Suppressor macrophage (primary cell): ENCODE results near the gene SLC39A5.
"Not testable (repeated sequence)": the region's sequence is repeated elsewhere in the genome, so short reads cannot be mapped to it uniquely, and the experiment has no call there.

Source experiments
- DNase-seq, 4 experiments: peaks; one replicate each; pipeline ENCODE4 v3.0.0-alpha.2; 2020 to 2022
- total RNA-seq, 17 experiments: gene quantifications; one replicate each; lab custom pipeline; 2026; ENCODE audit warnings: mixed read lengths in 6 of 17, inconsistent platforms in 3 of 17; lab: John Stamatoyannopoulos, UW

Gene SLC39A5, protein sequence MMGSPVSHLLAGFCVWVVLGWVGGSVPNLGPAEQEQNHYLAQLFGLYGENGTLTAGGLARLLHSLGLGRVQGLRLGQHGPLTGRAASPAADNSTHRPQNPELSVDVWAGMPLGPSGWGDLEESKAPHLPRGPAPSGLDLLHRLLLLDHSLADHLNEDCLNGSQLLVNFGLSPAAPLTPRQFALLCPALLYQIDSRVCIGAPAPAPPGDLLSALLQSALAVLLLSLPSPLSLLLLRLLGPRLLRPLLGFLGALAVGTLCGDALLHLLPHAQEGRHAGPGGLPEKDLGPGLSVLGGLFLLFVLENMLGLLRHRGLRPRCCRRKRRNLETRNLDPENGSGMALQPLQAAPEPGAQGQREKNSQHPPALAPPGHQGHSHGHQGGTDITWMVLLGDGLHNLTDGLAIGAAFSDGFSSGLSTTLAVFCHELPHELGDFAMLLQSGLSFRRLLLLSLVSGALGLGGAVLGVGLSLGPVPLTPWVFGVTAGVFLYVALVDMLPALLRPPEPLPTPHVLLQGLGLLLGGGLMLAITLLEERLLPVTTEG
- total RNA-seq = 0 to 2.1 (median 0.03) reads per million in 17 experiments

GRCh38 chr12:56229916-56230431, at the start of gene SLC39A5:
Gene SLC39A5 (plus strand): TSS chr12:56230051. CDS start chr12:56231275, 1,224 bp downstream.
- DNase-seq = peak in 1 of 4 experiments; percentile 22

DNA sequence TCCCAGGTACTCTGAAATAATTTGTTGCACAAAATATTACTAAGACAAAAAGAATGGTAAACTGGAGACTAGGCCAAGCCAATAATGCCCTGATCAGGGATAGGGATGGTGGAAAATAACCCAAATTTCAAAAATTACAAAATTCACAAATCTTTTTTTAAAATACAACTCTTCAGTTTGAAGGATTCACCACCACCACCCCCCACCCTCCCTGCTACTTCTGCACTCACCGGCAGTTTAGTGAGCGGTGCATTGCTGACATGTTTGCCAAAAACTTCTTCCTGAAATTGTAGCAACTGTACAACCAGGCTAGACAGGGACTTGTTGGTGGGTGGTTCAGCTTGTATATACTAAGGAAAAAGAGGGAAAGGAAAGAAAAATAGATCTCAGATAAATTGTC, 42.9 kb upstream of the SLC39A5 start:
- no peak for DNase-seq

DNA sequence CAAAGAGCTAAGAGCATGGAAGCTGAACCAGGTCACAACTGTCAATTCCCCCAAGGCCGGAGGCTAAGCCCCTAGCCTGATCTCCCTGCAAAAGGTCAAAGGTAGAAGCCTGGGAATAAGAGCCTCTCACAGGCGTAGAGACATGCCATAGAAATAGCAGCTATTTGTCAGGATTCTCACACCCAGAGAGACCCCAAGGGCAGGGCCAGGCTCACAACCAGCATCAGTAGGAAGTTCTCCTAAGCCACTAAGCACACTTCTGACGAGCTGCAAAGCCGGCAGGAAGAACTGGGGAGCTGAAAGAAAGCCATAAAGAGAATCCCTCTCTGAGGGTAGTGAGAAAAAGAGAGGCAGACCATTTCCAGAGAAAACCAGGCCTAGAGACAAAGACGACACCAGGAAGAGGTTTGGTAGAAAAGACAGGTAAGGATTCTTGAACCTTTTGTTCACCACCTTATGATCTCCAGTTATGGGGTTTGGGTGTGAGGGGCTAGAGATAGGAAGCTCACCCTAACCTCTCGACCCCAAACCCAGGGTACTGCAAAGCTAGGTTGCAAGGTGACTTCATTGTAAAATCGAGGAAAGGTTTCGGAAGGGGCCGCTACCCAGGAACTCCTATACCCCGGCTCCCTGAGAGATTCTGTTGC, 41.6 kb upstream of the SLC39A5 start:
- peak in 3 of 4 experiments; percentile 18 to 29 (median 27) for DNase-seq

DNA sequence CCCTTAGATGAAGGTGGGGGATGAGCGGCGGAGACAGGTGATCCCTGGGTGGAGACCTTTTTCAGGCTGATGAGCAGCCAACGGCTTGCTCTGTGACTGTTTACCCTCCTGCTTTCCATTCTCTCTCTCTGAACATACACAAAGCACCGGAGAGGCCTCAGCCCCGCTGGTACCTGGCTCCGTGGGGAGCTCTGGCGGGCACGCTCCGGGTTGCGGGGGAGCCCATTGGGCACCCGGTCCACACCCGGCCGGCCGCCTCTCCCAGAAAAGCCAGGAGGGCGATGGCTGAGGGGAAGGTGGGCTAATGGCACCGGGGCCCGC, 41.1 kb upstream of the SLC39A5 start:
- DNase-seq = peak in 1 of 4 experiments; percentile 36

DNA sequence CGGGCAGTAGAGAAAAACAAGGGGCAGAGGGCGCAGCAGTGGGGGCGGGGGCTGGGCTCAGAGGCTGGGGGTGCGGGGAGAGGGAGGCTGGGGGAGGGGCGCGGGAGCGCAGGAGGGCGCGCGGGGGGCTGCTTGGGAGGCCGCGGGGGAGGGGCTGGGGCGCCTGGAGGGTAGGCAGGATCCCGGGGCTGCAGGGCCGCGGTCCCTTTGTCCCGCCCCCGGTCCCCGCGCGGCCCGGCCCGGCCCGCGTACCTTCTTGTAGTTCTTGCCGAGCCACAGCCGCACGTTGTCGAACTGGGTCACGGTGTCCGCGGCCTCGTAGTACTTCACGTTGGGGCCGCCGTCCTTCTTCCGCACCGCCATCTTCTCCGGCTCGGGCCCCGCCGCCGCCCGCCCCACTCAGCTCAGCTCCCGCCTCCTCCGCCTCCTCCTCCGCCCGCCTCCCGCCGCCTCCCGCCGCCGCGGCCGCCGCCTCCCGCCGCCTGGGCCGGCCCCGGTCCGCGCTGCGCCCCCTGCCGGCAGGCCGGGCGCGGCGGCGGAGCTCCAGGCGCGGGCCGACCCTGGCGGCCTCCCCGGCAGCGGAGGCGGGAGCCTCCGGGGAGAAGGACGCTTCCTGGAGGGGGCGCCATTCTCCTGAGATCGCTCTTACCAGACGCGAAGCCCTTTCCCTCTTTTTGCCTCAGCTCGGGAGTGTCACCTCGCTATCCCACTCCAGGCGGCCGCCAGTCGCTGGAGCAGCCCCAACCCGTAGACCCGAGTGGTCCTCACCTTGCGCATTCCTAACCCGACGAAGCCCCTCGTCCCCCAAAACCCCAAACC, 40.5 kb upstream of the SLC39A5 start, which contains the start of gene SMARCC2:
TSS of gene SMARCC2 (minus strand) at position 385 of the 819 bp plus-strand sequence. CDS start at position 363, 22 bp downstream.
- DNase-seq = peak; percentile 93 to 97 (median 95)

- peak; percentile 82 to 93 (median 85) for DNase-seq
Observed at GRCh38 chr12:56189918-56190694, 39.7 kb upstream of the SLC39A5 start.

GRCh38 chr12:56190695-56191155, 39.1 kb upstream of the SLC39A5 start:
- no peak for DNase-seq

- DNase-seq = no peak
Observed at GRCh38 chr12:56192582-56192981, 37.3 kb upstream of the SLC39A5 start.

GRCh38 chr12:56193025-56193578, 36.7 kb upstream of the SLC39A5 start:
- DNase-seq = peak; percentile 92 to 96 (median 94)

GRCh38 chr12:56196818-56197550, 32.9 kb upstream of the SLC39A5 start:
- not testable (repeated sequence) for DNase-seq

DNA sequence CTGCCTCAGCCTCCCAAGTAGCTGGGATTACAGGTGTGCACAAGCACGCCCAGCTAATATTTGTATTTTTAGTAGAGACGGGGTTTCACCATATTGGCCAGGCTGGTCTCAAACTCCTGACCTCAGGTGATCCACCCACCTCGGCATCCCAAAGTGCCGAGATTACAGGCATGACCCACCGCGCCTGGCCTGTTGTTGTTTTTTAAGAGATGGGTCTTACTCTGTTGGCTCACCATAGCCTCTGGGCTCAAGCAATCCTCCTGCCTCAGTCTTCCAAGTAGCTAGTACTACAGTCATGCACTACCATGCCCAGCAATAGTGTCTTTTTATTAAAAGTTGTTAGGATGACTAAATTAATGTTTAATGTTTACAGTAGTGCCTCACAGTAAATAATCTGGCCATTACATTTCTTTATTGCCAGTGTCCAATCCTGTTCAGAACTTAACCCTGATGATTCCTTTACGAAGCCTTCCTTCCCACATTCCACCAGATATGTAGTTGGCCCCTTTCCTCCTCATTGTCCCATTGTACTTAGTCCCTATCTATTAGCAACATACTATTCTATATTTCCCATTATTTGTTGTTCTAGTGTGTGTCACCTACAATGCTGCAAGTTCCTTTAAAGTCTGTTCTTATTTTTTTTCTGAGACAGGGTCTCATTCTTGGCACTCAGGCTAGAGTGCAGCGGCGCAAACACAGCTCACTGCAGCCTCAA, 31.8 kb upstream of the SLC39A5 start:
- no peak for DNase-seq

- no peak for DNase-seq
Observed at GRCh38 chr12:56198836-56199235, 31.0 kb upstream of the SLC39A5 start.

- DNase-seq = no peak
Observed at GRCh38 chr12:56202366-56202765, 27.5 kb upstream of the SLC39A5 start.

GRCh38 chr12:56202838-56203237, 27.0 kb upstream of the SLC39A5 start:
- no peak for DNase-seq

GRCh38 chr12:56204275-56204674, 25.6 kb upstream of the SLC39A5 start:
- DNase-seq = no peak

DNA sequence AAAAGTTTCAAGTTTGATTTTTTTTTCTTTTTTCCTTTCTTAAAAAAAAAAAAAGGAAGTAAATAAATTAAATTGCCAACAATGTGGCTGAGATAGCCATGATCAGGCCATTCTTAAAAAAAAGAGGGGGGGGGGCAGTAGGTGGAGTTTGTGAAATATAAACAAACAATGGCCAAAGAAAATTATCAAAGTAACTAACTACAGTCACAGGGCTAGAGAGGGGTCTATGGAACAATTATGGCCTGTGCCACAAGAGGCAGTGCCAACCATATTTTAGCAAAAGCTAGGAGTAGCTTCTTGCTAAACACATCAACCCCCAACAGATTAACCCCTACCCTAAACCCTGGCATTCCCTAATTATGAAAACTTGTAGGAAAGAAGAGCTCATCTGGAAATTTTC, 24.4 kb upstream of the SLC39A5 start:
- no peak for DNase-seq

DNA sequence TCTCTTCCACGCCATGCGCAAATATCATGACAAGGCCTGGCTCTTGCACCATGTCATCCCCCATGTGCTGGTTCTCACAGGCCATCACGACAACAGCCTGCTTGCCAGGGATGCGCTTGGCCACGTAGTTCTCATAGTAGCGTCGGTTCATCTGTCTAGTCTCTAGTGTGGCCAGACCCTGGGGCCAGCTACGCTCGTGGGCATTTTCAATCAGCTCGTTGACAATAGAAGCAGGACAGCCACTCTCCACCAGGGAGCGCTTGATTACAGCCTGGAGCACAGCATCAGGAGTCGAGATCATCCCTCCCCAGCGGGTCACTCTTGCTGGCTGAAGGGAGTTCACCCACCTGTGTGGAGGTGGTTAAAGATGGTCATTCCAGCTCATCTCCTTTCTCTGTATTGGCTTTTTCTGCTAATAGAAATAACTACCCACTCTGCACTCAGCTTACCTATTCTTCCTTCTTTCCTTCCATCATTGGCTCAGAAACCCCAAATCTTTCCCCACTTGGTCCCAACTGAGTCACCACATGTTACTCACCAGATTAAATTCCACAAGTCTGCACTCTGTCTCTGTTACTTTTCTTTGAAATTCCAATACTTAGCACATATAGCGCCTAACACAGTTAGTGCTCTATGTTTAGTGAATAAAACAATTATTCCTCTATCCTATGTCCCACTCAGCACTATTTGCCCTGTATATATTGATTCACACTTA, 23.2 kb upstream of the SLC39A5 start:
- DNase-seq = peak; percentile 53 to 69 (median 61)

- DNase-seq = no peak
Observed at GRCh38 chr12:56208006-56208405, 21.8 kb upstream of the SLC39A5 start.

DNA sequence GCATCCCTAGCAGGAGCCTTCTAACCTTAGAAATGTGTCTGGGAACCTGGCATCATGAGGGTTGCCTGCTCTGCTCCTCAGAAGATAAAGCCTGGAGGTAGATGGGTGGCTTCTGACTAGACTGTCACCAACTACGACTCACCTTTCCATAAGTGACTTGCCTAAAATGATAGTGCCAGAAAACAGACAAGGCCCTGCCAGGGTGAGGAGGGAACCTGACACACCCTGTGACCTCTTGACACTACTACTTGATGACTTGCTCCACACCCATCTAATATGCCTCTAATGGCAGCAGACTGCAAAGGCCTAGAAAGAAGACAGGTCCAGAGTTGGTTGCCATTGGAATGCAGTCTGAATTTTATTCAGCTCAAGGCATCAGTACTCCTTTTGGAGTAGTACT, 17.5 kb upstream of the SLC39A5 start:
- no peak for DNase-seq
